HepG2 (cell line): Measurements from ENCODE around the gene UBAP2. TPM values are rescaled to one million over a fixed set of nuclear protein-coding genes. Genes with fewer than 3 reads are reported as not detected.

Source experiments
- ATAC-seq: fragments of 200-7000 bp; cut with Tn5 transposase; 3 replicates; pipeline ENCODE4 v1.9.1; 2020; ENCODE audit warnings: mild to moderate bottlenecking, moderate library complexity
- BruUV-seq: library from RNA; stranded (reverse); fragments of 400-500 nt; replicated peaks from 2 replicates; lab custom pipeline; 2021; lab: Mats Ljungman, UMichigan
- CTCF ChIA-PET: fragments of 300-600 bp; formaldehyde crosslinking; extraction: SDS; loops from one replicate; lab custom pipeline; 2021; ENCODE audit warnings: low total read pairs, inconsistent platforms, low intra/inter-chr PET ratio; lab: Yijun Ruan, JAX
- POLR2A ChIA-PET: fragments of 350-600 bp; sonication (Branson Sonifier 250); formaldehyde crosslinking; loops from one replicate; lab custom pipeline; 2020; ENCODE audit warnings: antibody characterized with exemption, inconsistent platforms; lab: Yijun Ruan, JAX
- DNase-seq: peaks from one replicate; pipeline ENCODE4 v3.0.0-alpha.2; 2015; ENCODE audit warnings: low spot score
- FAIRE-seq: peaks from 3 replicates; lab custom pipeline; 2011; peaks lifted over from hg19 to GRCh38; lab: Jason Lieb, UNC
- H2AFZ ChIP-seq: one replicate; pipeline ENCODE4 v1.6.1; 2011; ENCODE audit warnings: low read length, inconsistent platforms
- H3K27ac ChIP-seq: fragments of 300-600 bp; 3 replicates; pipeline ENCODE4 v1.8.0; 2011; ENCODE audit warnings: mixed run types, mild to moderate bottlenecking, mixed read lengths, low read length, inconsistent platforms; ENCODE audit not compliant: insufficient read depth; ENCODE audit errors: extremely low read length
- H3K27me3 ChIP-seq, 2 experiments: fragments of 200-600 bp in 1 of 2; 2 replicates in 1 of 2; 3 replicates in 1 of 2; pipeline versions ENCODE4 v1.6.0 to v1.8.0; 2011; ENCODE audit warnings: low read length in 2 of 2, mild to moderate bottlenecking in 2 of 2, moderate library complexity in 2 of 2, inconsistent platforms in 1 of 2; ENCODE audit not compliant: insufficient read depth in 2 of 2, control insufficient read depth in 1 of 2
- H3K36me3 ChIP-seq, 2 experiments: fragments of 200-600 bp in 1 of 2; replicated peaks in 1 of 2; 2 replicates in 1 of 2; 3 replicates in 1 of 2; pipeline versions ENCODE4 v1.5.1 to v1.8.0; 2011; ENCODE audit warnings: low read length in 2 of 2, inconsistent platforms in 1 of 2; ENCODE audit not compliant: insufficient read depth in 2 of 2, control insufficient read depth in 1 of 2
- H3K4me1 ChIP-seq: 2 replicates; pipeline ENCODE4 v1.5.1; 2012; ENCODE audit warnings: low read length, inconsistent platforms; ENCODE audit not compliant: insufficient read depth
- H3K4me2 ChIP-seq: 2 replicates; pipeline ENCODE4 v1.6.0; 2011; ENCODE audit warnings: low read depth, low read length, inconsistent platforms
- H3K4me3 ChIP-seq, 3 experiments: fragments of 200-600 bp in 1 of 3; sonication (generic), shearing (Covaris generic) in 1 of 3; replicated peaks in 1 of 3; 2 replicates each; pipeline ENCODE4 v1.5.1; 2011 to 2016; ENCODE audit warnings: low read length in 3 of 3, inconsistent platforms in 2 of 3, low read depth in 2 of 3, mild to moderate bottlenecking in 2 of 3, control low read depth in 1 of 3, mixed read lengths in 1 of 3; ENCODE audit not compliant: insufficient read depth in 1 of 3
- H3K79me2 ChIP-seq: one replicate; pipeline ENCODE4 v1.6.1; 2011; ENCODE audit warnings: low read length, inconsistent platforms; ENCODE audit not compliant: insufficient read depth
- H3K9ac ChIP-seq: 2 replicates; pipeline ENCODE4 v1.6.0; 2011; ENCODE audit warnings: mild to moderate bottlenecking, low read depth, low read length, inconsistent platforms; ENCODE audit not compliant: insufficient read depth
- H3K9me3 ChIP-seq: 2 replicates; pipeline ENCODE4 v1.5.1; 2012; ENCODE audit warnings: mild to moderate bottlenecking, low read length
- H4K20me1 ChIP-seq: 2 replicates; pipeline ENCODE4 v1.6.0; 2011; ENCODE audit warnings: inconsistent platforms, mild to moderate bottlenecking, low read length, moderate library complexity; ENCODE audit not compliant: insufficient read depth
- ATM ChIP-seq: fragments of 450-650 bp; IDR thresholded peaks from 2 replicates; pipeline ENCODE4 v1.7.1; 2017; ENCODE audit warnings: mild to moderate bottlenecking, borderline replicate concordance
- FOXJ3 ChIP-seq: sonication (generic); formaldehyde crosslinking; IDR thresholded peaks from 2 replicates; pipeline ENCODE4 v1.4.0; 2020; ENCODE audit warnings: missing genetic modification reagents, mild to moderate bottlenecking, borderline replicate concordance
- HNRNPLL ChIP-seq: fragments of 200-400 bp; formaldehyde crosslinking; IDR thresholded peaks from 2 replicates; pipeline ENCODE4 v1.6.1; 2017; ENCODE audit warnings: mild to moderate bottlenecking, low read depth, low read length; ENCODE audit not compliant: poor library complexity, severe bottlenecking
- KLF12 ChIP-seq: sonication (generic); formaldehyde crosslinking; IDR thresholded peaks from 2 replicates; pipeline ENCODE4 v1.4.0; 2020; ENCODE audit warnings: missing genetic modification reagents, borderline replicate concordance
- PHF5A ChIP-seq: IDR thresholded peaks from one replicate; pipeline ENCODE4 v1.6.1; 2018; ENCODE audit warnings: low read depth, missing genetic modification reagents; ENCODE audit not compliant: unreplicated experiment
- PRPF4 ChIP-seq: fragments of 200-400 bp; formaldehyde crosslinking; IDR thresholded peaks from 2 replicates; pipeline ENCODE4 v1.6.1; 2016; ENCODE audit warnings: low read length, low read depth; ENCODE audit not compliant: poor library complexity, severe bottlenecking
- SOX5 ChIP-seq: IDR thresholded peaks from 2 replicates; pipeline ENCODE4 v1.6.1; 2016; ENCODE audit warnings: borderline replicate concordance
- STAG1 ChIP-seq: sonication (generic); formaldehyde crosslinking; IDR thresholded peaks from 2 replicates; pipeline ENCODE4 v1.4.0; 2020; ENCODE audit warnings: missing genetic modification reagents
- TGIF2 ChIP-seq: IDR thresholded peaks from 2 replicates; pipeline ENCODE4 v1.6.1; 2016; ENCODE audit warnings: control low read depth, missing compliant biosample characterization
- ZKSCAN5 ChIP-seq: sonication (generic); formaldehyde crosslinking; IDR thresholded peaks from 2 replicates; pipeline ENCODE4 v1.5.1; 2020; ENCODE audit warnings: mild to moderate bottlenecking, missing genetic modification reagents
- ZNF367 ChIP-seq: sonication (generic); formaldehyde crosslinking; IDR thresholded peaks from 2 replicates; pipeline ENCODE4 v1.4.0; 2020; ENCODE audit warnings: missing genetic modification reagents, borderline replicate concordance
- ZNF383 ChIP-seq: sonication (generic); formaldehyde crosslinking; IDR thresholded peaks from 2 replicates; pipeline ENCODE4 v1.4.0; 2020; ENCODE audit warnings: missing genetic modification reagents, mild to moderate bottlenecking, borderline replicate concordance
- ZNF432 ChIP-seq: sonication (generic); formaldehyde crosslinking; IDR thresholded peaks from 2 replicates; pipeline ENCODE4 v1.5.0; 2020; ENCODE audit warnings: missing genetic modification reagents, mild to moderate bottlenecking, borderline replicate concordance
- ZNF446 ChIP-seq: sonication (generic); formaldehyde crosslinking; IDR thresholded peaks from 2 replicates; pipeline ENCODE4 v1.5.0; 2020; ENCODE audit warnings: mild to moderate bottlenecking, missing genetic modification reagents
- ZNF557 ChIP-seq: sonication (generic); formaldehyde crosslinking; IDR thresholded peaks from 2 replicates; pipeline ENCODE4 v1.4.0; 2020; ENCODE audit warnings: missing genetic modification reagents
- ZNF605 ChIP-seq: sonication (generic); formaldehyde crosslinking; IDR thresholded peaks from 2 replicates; pipeline ENCODE4 v1.8.0; 2022; ENCODE audit warnings: mild to moderate bottlenecking, missing genetic modification reagents
- ZNF619 ChIP-seq: sonication (generic); formaldehyde crosslinking; IDR thresholded peaks from 2 replicates; pipeline ENCODE4 v1.4.0; 2020; ENCODE audit warnings: mild to moderate bottlenecking, missing genetic modification reagents
- ZNF816 ChIP-seq: sonication (generic); formaldehyde crosslinking; IDR thresholded peaks from 2 replicates; pipeline ENCODE4 v1.8.0; 2022; ENCODE audit warnings: missing genetic modification reagents, mild to moderate bottlenecking, borderline replicate concordance
- WGBS: methylation state at CpG from one replicate; pipeline ENCODE4 v1.1.6; 2017; ENCODE audit warnings: low lambda C conversion rate; 5-methylcytosine and 5-hydroxymethylcytosine counted together
- in situ Hi-C: cut with HindIII; loops from 2 replicates; pipeline ENCODE4 v1.10.0; 2017; ENCODE audit warnings: low pct_unique_long_range_greater_than_20kb; ENCODE audit not compliant: extremely low pct_ligation_motif_present
- intact Hi-C: fragments of 100-400 bp; cut with micrococcal nuclease; formaldehyde crosslinking; loops from one replicate; pipeline ENCODE4 v1.10.0; 2022; ENCODE audit not compliant: unreplicated experiment
- polyA plus RNA-seq, 8 experiments: library from polyadenylated mRNA; depleted of rRNA in 3 of 8; stranded (reverse) in 7 of 8; unstranded in 1 of 8; fragments of >200 nt; fragmentation: Illumina TruSeq in 4 of 8; extraction: Trizol in 4 of 8; gene quantifications; 2 replicates each; pipeline versions ENCODE4 v1.2.1 to v1.2.3, GENCODE V29; 2011 to 2016; ENCODE audit warnings: low read depth in 4 of 8, missing spikeins in 1 of 8, mixed read lengths in 1 of 8; ENCODE audit not compliant: insufficient read depth in 1 of 8
- total RNA-seq, 5 experiments: library from RNA; depleted of rRNA; stranded (reverse); fragments of >200 nt; fragmentation: Illumina TruSeq; extraction: Trizol; gene quantifications; 2 replicates each; pipeline ENCODE4 v1.2.3, GENCODE V29; 2016; ENCODE audit warnings: low read depth in 1 of 5
- TF ChIP-seq, protein P1 (sequence below): sonication (generic); formaldehyde crosslinking; IDR thresholded peaks from 2 replicates; pipeline ENCODE4 v1.4.0; 2020; ENCODE audit warnings: missing genetic modification reagents, borderline replicate concordance

UBAP2 gene
- total and polyA plus RNA-seq, 2 of the 13 experiments (the other 11 are each of a cell fraction or from before 2014, with no cell fraction given): 19.0 to 22.0 TPM

DNA sequence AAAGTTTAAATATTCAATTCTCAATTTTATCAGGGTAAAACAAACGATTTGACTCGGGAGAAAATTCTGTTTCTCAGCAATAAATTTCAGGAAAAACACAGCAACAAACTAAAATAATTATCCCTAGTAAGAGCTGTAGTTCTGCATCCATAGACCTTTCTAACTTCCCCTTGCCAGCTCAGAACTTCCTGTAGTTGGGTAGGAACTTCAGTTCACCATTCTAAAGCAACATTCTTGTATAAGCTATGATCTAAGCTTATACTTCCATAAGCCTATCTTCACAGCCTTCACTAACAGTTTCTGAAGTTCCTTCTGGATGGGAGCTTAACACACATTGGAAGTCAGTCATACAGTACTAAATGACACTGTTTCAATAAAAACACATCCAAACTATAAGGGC, 96.6 kb downstream of the UBAP2 start:
- TF ChIP-seq STAG1 (CRISPR knock-in tag) (no peak), ZNF383 (no peak), ZNF446 (CRISPR knock-in tag) (no peak), ZNF557 (CRISPR knock-in tag) (no peak), PHF5A (CRISPR knock-in tag) (no peak), HNRNPLL (no peak), FOXJ3 (CRISPR knock-in tag) (no peak), ZNF605 (CRISPR knock-in tag) (no peak), PRPF4 (no peak), ZNF816 (CRISPR knock-in tag) (no peak), ZKSCAN5 (no peak)
- DNase-seq (no peak), FAIRE-seq (no peak), ATAC-seq (no peak)
- no peaks in the 10 kb centered on the region for H3K27me3 ChIP-seq
- no peaks in the 10 kb centered on the region for H3K4me1 ChIP-seq
- H3K9ac ChIP-seq: no peak overlapping the region
- no peaks in the 10 kb centered on the region for H3K79me2 ChIP-seq
- H2AFZ ChIP-seq: no peak overlapping the region
- no peak overlapping the region for H3K27ac ChIP-seq
- BruUV-seq: no TSS peak
- H3K4me3 ChIP-seq: no peak overlapping the region
- H3K36me3 ChIP-seq: peaks cover 12 to 50% of the 10 kb centered on the region in 2 experiments
- ChIA-PET POLR2A (no interaction called here), CTCF (no interaction called here)
- no peaks in the 10 kb centered on the region for H3K9me3 ChIP-seq
- WGBS: 91% methylated on average over 2 of the region's 2 CpGs
- in situ Hi-C loops (no loop called here), intact Hi-C loops (no loop called here)
- no peak overlapping the region for H3K4me2 ChIP-seq
- H4K20me1 ChIP-seq: no peaks in the 10 kb centered on the region

DNA sequence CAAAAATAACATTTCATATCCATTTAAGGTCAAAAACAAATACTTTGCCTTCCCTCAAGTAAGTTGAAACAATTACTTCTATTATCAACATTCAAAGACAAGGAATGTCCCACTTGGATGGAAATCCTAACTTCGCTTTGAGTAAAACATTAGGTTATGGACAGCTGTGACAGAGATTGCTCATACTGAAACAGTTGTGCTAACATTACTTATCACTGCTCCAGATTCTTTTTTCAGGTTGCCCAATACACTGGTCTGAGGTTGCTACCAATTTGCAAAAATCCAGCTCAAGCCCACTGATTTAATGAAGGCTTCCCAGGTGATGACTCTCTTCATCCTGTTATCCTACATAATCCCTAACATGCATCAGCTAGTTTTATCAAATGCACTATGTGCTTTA, 98.3 kb downstream of the UBAP2 start:
- no peaks in the 10 kb centered on the region for H3K9me3 ChIP-seq
- ATAC-seq (no peak), FAIRE-seq (no peak), DNase-seq (no peak)
- no TSS peak for BruUV-seq
- H3K27me3 ChIP-seq: no peaks in the 10 kb centered on the region
- H3K27ac ChIP-seq: no peak overlapping the region
- H3K4me1 ChIP-seq: no peaks in the 10 kb centered on the region
- peaks cover 14 to 53% of the 10 kb centered on the region in 2 experiments for H3K36me3 ChIP-seq
- no peak overlapping the region for H3K4me2 ChIP-seq
- ChIA-PET POLR2A (no interaction called here), CTCF (no interaction called here)
- in situ Hi-C loops (no loop called here), intact Hi-C loops (no loop called here)
- no peaks in the 10 kb centered on the region for H4K20me1 ChIP-seq
- no peaks in the 10 kb centered on the region for H3K79me2 ChIP-seq
- H2AFZ ChIP-seq: no peak overlapping the region
- H3K4me3 ChIP-seq: no peak overlapping the region
- H3K9ac ChIP-seq: no peak overlapping the region
- WGBS: 100% methylated on average over 1 of the region's 1 CpG
- no peak for TF ChIP-seq ZNF367 (CRISPR knock-in tag)
- TF ChIP-seq ZNF619: no peak
- no peak for TF ChIP-seq ATM
- TF ChIP-seq KLF12 (CRISPR knock-in tag): no peak
- no peak for TF ChIP-seq ZNF432 (CRISPR knock-in tag)
- no peak for TF ChIP-seq SOX5
- TF ChIP-seq, protein P1, sequence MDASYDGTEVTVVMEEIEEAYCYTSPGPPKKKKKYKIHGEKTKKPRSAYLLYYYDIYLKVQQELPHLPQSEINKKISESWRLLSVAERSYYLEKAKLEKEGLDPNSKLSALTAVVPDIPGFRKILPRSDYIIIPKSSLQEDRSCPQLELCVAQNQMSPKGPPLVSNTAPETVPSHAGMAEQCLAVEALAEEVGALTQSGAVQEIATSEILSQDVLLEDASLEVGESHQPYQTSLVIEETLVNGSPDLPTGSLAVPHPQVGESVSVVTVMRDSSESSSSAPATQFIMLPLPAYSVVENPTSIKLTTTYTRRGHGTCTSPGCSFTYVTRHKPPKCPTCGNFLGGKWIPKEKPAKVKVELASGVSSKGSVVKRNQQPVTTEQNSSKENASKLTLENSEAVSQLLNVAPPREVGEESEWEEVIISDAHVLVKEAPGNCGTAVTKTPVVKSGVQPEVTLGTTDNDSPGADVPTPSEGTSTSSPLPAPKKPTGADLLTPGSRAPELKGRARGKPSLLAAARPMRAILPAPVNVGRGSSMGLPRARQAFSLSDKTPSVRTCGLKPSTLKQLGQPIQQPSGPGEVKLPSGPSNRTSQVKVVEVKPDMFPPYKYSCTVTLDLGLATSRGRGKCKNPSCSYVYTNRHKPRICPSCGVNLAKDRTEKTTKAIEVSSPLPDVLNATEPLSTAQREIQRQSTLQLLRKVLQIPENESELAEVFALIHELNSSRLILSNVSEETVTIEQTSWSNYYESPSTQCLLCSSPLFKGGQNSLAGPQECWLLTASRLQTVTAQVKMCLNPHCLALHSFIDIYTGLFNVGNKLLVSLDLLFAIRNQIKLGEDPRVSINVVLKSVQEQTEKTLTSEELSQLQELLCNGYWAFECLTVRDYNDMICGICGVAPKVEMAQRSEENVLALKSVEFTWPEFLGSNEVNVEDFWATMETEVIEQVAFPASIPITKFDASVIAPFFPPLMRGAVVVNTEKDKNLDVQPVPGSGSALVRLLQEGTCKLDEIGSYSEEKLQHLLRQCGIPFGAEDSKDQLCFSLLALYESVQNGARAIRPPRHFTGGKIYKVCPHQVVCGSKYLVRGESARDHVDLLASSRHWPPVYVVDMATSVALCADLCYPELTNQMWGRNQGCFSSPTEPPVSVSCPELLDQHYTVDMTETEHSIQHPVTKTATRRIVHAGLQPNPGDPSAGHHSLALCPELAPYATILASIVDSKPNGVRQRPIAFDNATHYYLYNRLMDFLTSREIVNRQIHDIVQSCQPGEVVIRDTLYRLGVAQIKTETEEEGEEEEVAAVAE: no peak
- no peak for TF ChIP-seq TGIF2
